HG03135 (cell line): ENCODE results near the gene POU6F2.
A peak's percentile ranks its signal among the peaks of the same experiment; 100 is the strongest.
"Not testable (repeated sequence)": the region's sequence is repeated elsewhere in the genome, so short reads cannot be mapped to it uniquely, and the experiment has no call there.

Experiments
- ATAC-seq: cut with Tn5 transposase; IDR thresholded peaks from one replicate; pipeline ENCODE4 v1.9.1; 2021; ENCODE audit warnings: mild to moderate bottlenecking, moderate library complexity; ENCODE audit not compliant: unreplicated experiment

Gene POU6F2

GRCh38 chr7:39295796-39296195, 318.1 kb downstream of the POU6F2 start:
- no peak for ATAC-seq

- no peak for ATAC-seq
These were observed 322.0 kb downstream of the POU6F2 start for GRCh38 chr7:39299695-39300094.

- no peak for ATAC-seq
These were observed 322.6 kb downstream of the POU6F2 start for GRCh38 chr7:39300276-39300675.

DNA sequence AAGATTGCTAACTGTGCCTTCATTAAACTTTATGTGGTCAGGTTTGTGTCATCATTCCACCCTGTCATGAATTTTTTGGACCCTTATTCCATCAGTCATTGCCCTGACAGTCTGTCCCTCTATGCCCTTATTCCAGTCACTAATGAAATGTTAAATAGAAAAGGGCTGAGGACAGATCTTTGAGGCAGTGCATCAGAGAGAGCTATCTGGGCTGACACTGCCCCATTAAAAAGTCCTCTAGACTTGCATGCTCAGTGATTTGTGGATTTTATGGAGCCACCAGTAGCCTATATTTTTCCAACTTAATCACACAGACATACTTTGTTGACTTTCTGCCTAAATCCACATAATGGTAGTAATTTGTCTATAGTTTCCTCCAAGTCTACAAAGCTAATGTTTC, 323.8 kb downstream of the POU6F2 start:
- no peak for ATAC-seq

GRCh38 chr7:39304178-39304577, 326.5 kb downstream of the POU6F2 start:
- no peak for ATAC-seq

DNA sequence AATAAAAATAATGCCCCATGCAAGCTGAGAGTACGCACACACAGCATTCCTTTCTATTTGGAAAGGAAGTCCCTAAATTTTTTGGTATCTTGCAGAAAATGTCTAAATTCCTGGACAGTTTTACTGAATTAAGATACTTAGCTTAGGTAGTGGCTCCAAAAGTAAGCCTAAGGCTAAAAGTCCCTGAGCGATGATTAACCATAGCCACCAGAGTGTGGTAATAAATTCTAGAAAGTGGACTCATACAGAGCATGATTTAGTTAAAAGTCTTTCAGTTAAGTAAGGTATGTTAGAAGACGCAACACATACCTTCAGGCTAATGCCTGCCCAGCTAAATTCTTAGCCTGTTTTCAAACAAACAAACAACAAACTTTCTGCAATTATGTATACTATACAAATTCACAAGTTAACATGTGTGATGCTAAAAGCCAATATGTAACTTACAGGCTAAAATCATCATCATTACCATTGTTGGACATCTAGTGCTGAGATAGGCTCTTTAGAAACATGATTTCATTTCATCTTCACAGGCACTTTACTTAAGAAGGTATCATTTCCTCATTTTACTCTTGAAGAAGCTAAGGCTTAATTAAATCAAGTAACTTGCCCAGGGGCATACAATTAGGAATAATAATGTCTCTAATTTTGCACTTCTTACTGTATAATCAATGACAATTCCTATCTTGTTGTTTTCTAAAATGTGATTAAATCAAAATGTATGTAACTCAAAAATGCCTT, 327.1 kb downstream of the POU6F2 start:
- ATAC-seq = peak; percentile 55

GRCh38 chr7:39306016-39306570, 328.4 kb downstream of the POU6F2 start:
- ATAC-seq = no peak

GRCh38 chr7:39310699-39311098, 333.0 kb downstream of the POU6F2 start:
- no peak for ATAC-seq

- ATAC-seq = no peak
These were observed 334.7 kb downstream of the POU6F2 start for GRCh38 chr7:39312254-39312989.

- ATAC-seq = no peak
These were observed 335.7 kb downstream of the POU6F2 start for GRCh38 chr7:39313376-39313775.

DNA sequence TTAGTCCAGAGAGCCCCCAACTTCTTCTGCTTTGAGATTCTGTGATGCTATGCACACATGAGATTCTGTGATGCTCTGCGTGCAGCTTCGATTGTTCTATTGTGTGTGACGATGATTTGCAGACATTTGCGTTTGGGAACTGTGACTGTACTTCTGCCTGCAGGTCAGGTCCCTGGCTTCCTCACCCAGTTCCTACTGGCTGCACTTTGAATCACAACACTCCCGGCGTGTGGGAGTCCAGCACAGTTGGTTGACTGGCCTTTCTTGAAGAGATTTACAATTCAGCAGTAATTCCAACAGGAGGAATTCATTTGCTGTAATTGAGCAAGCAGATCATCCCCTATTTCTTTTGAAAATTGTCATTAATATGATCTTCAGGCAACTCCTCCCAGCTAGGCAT, 336.3 kb downstream of the POU6F2 start:
- no peak for ATAC-seq

GRCh38 chr7:39317107-39317506, 339.4 kb downstream of the POU6F2 start:
- ATAC-seq = no peak

GRCh38 chr7:39317896-39318295, 340.2 kb downstream of the POU6F2 start:
- no peak for ATAC-seq

DNA sequence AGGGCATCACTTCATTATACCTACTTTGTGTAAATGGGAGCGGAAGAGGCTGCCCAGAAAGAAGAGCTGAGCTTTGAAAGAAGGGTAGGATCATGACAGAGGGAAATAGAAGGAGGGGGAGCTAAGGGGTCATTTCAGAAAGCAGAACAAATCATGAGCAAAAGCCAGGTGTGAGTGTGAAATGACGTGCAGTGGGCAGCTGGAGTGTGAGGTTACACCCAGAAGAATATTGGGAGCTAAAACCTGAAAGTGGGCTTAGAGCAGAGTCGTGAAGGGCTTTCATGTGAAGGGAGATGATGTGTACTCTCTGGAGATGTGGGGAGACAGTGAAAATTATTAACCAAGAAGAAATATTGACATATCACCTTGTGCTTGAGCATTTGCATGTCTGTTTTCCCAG, 343.5 kb downstream of the POU6F2 start:
- ATAC-seq = no peak

- no peak for ATAC-seq
These were observed 344.3 kb downstream of the POU6F2 start for GRCh38 chr7:39321909-39322498.

DNA sequence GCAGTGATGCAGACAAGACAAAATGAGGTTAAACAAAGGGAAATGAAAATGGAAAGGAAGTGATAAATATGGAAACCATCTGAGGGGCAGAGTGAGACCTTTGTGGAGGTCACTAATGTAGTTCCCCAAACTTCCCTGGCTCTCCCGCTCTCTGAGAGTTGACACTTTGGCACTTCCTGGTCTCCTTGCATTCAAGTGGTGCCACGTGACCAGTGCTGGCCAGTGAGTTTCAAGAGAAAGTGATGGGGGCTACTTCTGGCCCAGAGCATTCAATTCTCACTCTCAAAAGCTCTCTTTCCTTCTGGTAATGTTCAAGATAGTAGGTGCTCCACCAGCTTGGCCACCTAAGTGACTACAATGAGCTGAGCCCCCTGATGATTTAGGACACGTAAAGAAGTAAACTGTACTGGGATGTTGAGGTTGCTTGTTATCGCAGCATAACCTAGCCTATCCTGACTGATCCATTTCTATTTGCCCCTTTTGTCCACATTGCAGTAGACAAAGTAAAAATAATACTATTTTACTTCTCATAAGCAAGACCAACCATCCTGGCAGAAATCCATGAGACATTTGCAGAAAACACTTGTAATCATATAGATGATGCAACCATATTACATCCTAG, 346.5 kb downstream of the POU6F2 start:
- no peak for ATAC-seq

DNA sequence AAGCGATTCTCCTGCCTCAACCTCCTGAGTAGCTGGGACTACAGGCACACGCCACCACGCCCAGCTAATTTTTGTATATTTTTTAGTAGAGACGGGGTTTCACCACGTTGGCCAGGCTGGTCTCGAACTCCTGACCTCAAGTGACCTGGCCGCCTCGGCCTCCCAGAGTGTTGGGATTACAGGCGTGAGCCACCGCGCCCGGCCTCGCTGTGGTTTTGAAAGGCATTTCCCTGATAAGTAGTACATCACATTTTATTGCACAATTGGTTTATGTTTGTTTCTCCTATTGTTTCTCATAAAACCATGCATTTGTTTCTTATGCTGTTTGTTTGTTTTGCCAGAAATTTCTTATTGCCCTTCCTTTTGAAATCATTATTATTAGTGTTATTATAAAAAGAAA, 353.9 kb downstream of the POU6F2 start:
- not testable (repeated sequence) for ATAC-seq

DNA sequence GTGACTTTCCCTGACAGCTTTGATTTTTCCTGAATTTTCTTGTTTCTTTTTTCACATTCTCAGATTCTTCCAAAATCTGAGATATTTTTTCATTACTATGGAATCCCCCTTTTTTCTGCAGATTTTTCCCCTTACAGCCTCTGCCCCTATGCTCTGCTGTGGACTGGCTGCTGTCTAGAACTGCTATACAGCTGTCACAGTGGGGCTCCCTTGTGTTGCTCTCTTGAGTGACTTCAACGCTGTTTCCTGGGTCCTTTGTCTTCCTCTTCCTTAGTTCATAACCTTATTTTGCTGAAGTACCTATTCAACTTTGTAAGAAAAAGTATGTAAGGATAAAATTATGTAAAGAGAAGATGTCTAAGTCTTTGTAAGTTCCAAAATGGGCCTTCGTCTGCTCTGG, 354.4 kb downstream of the POU6F2 start:
- no peak for ATAC-seq

DNA sequence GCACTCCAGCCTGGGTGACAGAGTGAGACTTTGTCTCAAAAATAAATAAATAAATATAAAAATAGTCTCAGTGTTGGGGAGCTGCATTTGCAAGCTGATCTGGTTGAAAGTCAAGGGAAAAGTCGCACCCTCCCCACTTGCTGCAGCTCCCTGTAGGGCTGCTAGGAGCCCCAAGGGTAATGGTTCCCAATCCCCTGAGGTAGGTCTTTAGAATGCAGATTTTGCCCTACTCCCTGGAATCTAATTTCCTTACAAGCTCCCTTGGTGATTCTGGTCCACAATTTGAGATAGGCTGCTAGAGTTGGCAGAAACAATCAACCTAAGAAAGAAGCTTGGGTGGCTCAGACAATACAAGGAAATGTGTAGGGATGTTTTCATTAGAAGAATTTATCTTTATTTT, 356.0 kb downstream of the POU6F2 start:
- ATAC-seq = no peak

- ATAC-seq = no peak
These were observed 358.7 kb downstream of the POU6F2 start for GRCh38 chr7:39336442-39336841.

GRCh38 chr7:39338716-39339115, 361.0 kb downstream of the POU6F2 start:
- ATAC-seq = no peak
